ELF-1 (cell line): ENCODE data around the gene ST8SIA5.

Source experiments
- DNase-seq: peaks from one replicate; pipeline ENCODE4 v3.0.0-alpha.2; 2016; ENCODE audit warnings: low read depth, low spot score

The ST8SIA5 gene

GRCh38 chr18:46672062-46672970 is 84.5 kb downstream of the ST8SIA5 start:
- no peak for DNase-seq

DNA sequence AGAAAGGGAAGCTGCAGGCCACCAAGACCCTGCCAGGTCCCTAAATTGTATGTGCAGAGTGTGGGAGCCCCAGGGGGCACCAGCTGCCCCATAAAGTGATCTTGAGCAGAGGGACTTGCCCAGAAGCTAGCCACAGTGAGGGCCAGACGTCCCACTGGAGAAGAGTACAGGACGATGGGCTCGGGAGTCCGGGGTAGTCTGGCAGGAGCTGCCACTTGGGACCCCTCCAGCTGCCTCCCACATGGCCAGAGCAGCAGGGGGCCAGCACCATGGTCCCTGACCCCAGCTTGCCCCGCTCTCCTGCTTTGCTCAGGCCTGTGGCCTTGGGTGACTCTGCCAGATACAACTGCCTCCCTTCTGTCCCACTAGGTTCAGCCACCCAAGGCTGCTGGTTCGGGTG is 88.2 kb downstream of the ST8SIA5 start:
- no peak for DNase-seq

DNA sequence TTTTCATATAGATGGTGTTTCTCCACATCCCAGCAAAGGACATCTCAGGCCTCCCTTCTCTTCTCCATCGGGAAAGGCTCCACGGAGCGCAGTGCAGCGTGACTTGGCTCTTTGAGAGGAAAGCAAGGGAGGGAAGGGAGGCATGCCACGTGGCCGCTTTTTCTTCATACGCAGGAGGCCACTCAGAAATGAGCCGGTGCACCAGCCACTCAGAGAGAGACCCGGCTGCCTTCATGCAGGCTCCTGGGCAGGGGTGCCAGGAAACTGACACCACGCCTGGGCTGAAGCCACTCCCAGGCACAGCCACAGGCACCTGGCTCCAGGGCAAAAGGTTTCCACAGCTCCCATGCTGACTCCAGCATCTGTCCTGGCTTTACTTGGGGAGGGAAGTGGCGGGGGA is 88.7 kb downstream of the ST8SIA5 start:
- DNase-seq: no peak

DNA sequence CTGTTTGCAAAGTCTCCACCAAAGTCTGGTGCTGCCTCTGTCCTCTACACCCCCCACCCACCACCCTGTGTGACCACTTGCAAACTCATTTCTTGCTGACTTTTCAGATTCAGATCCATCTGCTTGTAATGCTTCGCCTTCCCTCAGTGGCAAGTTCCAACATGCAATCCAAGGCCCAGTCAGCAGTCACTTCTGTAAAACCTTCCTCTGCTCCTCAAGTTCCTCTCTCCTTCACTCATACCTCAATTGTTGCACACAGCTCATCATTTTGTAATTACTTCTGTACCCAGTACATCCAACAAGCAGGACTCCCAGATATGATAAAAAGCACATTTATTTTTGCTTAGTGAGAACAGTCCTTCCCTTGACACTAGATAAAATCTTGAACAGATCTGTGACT is 93.3 kb downstream of the ST8SIA5 start:
- DNase-seq: no peak

DNA sequence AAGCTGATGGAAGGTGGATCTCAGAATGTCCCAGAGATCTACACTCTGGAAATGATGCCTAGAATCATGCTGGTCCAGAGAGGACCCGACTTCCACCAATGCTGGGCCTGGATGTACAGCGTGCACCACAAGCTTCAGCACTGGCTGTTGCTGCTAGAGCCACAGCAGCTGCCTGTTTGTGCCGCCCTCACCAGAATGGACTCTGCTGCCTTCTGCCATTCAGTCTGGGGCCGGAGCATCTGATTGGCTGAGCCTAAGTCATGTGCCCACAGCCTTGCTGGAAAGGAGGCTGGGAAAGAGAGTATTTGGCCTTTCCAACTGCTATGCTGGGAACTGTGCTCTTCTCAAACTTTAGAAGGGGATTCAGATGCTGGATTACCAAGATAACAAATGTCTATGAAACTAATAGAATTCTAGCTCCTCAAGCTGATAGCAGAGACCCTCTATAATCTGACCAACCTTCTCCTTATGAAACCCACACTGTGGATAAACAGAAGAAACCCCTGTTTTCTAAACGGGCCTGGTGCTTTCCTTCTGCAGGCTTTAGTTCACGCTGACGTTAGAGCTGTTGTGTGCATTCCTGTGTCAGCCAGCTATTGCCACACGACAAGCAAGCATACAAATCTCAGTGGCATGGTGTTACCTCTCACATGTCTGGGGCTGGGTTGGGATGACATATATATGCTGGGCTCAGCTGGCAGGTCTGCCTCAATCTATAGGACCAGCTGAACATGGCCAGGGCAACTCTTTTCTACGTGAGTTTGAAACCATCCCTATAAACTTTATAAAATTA is 95.7 kb downstream of the ST8SIA5 start:
- peak; percentile 53 for DNase-seq

GRCh38 chr18:46659484-46659883 is 97.4 kb downstream of the ST8SIA5 start:
- DNase-seq: no peak

DNA sequence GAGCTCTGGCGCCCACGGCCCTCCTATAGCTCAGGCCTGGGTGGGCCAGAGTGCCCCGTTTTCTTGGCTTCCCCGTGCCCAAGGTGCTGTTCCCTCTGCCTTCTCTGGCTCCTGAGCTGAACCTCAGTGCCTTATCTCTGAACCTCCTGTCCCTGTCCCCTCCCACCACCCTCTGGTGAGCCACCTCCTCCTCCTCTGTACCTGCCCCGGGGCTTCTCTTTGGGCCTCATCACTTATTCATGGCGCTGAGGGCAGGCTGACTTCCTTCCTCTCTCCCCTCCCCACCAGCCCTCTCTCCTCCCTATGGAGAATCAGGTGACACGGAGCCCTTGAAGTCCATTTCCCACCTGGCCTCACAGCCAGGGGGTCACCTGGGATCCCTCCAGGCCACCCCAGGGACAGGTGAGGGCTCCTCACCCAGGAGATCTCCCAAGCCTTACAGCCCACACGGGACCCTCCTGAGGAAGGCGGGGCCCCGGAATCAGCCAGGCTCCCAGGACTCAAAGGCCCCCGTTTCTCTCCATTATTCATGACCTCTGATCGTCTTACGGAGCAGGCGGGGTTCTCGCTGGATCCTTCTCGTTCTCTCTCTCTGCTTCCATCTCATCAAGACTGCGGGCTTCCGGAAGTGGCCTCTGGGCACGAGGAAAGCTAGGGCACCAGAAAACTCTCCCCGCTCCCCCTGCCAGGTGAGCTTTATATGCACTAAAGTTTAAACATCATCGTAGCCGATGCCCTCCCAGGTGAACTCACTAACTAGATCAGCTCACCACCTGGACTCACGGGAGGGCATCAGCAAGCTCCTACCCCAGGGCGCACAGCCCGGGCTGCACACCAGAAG is 99.5 kb downstream of the ST8SIA5 start, which contains the start of gene LOXHD1:
Gene LOXHD1 (minus strand): TSS at position 106 of the 841 bp plus-strand sequence. CDS start 187 bp downstream, outside the sequence.
- peak; percentile 63 for DNase-seq

DNA sequence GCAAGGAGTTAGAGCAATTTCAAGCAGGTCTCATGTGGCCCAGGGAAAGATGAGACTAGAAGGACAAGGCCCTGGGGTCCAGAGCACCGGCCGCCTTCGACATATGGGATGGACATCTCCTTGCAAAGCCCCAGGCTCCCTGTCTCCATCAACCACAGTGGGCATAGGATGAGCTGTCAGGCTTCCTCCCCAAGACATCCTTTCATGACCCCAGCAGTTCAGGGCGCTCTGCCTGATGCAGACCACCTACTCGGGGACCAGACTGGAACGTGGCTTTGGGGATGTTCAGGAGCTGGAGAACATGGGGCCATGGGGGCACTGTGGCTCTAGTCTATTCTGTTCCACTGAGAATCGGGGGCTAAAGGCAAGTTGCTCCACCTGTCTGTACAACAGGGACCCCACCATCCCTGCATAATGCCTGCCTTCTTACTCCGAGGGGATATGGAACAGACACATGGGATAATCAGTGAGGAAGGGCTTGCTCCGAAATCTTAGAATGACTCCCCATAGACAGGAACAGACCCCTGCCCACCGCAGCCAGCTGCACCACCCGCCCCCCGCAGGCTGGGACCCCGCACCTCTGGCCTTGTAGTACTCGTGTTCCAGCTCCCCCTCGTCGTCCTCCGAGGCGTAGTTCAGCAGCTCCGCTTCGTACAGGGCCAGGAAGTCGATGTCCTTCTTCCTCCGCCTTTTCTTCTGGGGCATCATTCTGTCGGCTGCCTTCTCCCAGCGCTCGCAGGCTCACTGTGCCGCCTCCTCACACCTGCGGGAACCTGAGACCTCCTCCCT is 100.3 kb downstream of the ST8SIA5 start:
- no peak for DNase-seq

- no peak for DNase-seq
Measured at GRCh38 chr18:46652372-46652771, 104.5 kb downstream of the ST8SIA5 start.

DNA sequence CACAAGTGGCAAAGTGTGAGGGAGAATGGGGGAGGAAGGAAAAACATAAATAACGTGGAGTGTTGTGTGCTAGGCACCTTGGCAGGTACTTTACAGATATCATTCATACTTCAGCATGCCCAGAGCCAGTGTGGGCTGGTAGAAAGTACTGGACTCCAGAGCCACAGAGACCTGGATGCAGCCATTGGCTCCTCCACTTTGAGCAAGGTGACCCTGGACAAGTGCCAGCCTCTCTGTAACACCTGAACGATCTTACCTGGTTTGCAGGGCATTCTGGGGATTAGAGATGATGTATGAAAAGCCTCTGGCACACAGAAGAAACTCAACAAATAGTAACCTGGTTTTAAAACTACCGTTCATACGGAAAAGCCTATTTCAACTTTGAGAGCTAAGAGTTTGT is 106.2 kb downstream of the ST8SIA5 start:
- DNase-seq: no peak

- DNase-seq: peak; percentile 9
Measured at GRCh38 chr18:46649071-46649862, 107.6 kb downstream of the ST8SIA5 start.

DNA sequence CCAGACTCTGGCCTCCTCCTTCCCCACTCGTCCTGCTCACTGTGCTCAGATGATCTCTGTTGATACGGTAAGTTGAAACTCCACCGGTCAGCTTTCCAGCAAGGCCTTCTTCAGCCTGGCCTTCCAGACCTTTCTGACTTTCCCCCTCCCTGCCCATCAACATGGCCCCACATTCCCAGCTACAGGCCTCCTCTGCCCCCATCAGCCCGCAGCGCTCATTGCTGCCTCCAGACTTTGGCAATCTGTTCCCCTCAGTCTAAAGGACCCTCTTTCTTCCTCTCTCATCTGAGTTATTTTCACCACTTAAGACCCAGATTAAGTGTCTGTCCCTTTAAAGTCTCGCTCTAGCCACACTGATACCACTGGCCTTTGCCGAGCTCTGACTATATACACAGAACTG is 110.4 kb downstream of the ST8SIA5 start:
- DNase-seq: no peak

GRCh38 chr18:46642561-46642960 is 114.3 kb downstream of the ST8SIA5 start:
- DNase-seq: no peak

GRCh38 chr18:46641917-46642316 is 114.9 kb downstream of the ST8SIA5 start:
- no peak for DNase-seq

- DNase-seq: no peak
Measured at GRCh38 chr18:46639386-46639785, 117.5 kb downstream of the ST8SIA5 start.

DNA sequence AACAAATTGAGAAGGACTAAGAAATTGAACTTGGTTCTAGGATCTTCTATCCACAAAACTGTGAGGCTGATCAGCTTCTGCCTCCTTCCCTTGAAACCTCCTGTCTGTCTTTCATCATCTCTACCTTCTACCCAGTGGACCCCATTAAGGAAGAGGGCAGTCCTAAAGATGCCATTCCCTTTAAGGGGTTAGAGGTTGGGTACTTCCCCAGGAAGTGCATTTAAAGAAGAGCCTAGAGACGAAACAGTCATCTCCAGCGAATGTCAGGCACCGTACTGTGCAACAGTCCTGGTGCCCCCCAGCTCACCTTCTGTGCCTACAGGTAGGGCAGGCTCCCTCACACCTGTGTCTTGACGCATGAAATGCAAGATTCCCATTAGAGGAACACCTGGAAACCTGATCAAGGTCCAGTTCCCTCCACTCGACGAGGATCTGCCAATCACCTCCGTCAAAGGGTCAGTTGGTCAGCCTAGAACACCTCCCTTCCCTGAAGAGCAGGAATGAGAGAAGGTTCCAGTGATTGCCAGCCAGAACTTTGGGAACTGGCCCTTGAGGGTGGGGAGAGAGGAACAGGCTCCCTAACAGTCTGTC is 120.7 kb downstream of the ST8SIA5 start:
- DNase-seq: no peak

DNA sequence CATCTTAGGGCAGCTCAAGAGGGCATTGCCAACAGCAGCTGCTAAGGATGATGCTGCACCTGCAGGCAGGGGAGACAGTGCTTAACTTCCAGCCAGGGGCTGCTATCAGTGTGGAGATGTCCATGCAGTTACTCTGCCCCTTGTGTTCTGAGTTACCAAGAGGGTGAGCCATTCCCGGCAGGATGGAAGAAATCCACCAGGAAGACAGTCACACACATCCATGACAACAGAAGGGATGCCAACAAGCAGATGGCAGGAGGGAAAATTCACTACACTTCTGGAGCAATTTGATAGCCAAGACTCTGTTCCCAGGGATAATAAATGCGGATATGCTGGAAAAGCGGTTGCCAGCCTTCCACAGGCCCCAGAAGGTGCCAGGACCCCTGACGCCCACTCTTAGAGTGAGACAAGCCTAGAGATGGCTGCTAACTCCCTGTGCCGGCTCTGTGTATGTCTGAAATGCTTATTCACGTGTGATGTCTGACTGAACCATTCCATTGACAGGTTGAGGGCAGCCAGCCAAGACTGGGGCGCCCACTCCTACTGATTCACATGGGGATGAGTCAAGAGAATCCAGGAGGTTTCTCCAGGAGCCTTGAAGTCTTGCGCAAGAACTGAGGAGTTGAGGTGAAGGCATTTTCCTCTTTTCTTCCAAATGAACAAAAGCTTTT is 124.3 kb downstream of the ST8SIA5 start:
- DNase-seq: no peak

GRCh38 chr18:46630991-46631390 is 125.9 kb downstream of the ST8SIA5 start:
- no peak for DNase-seq

GRCh38 chr18:46630160-46630559 is 126.7 kb downstream of the ST8SIA5 start:
- no peak for DNase-seq
